GM21576 (cell line): ENCODE results near the gene FASN.

Experiments
- ATAC-seq: cut with Tn5 transposase; IDR thresholded peaks from one replicate; pipeline ENCODE4 v1.9.1; 2021; ENCODE audit warnings: mild to moderate bottlenecking, moderate library complexity; ENCODE audit not compliant: unreplicated experiment

FASN gene

DNA sequence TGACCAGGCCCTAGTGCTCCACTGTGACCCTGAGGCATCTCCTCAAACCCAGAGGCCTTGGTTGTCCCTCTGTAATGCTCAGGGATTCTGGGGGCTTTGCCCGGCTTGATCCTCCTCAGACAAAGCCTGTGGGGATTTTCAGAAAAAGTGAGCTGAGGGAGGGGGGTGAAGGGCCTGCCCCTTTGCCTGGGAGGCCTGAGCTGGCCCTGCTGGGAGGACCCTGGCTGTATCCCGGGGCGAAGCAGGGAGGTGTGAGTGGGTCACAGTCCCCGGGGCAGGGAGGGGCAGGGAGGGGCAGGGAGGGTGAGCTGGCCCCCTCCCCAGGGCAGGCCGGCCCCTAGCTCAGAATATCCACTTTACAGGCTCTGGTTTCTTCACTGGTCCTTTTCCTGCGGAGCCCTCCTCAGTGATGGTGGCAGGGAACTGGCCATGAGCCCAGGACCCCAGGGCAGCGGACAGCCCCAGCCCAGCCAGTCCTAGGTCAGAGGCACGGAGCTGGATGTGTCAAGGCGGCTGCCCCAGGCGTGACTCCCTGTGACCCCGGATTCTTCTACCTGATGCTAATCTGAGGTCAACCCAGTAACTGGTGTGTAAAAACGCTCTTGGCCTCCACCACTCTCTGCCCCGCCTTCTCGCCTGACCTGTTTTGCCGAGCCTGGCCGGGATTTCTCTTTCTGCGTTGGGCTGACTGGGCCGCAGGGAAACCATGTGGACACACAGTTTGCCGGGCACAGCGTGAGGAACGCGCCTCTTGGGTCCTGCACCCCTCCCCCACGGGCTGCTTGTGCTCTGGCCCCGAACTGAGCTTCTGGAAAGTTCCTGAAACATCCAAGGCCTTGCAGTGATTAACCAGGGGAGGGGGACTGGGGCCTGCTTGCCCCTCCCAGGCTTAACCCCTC, 5.8 kb upstream of the FASN start:
- no peak for ATAC-seq

- no peak for ATAC-seq
Observed at GRCh38 chr17:82101767-82102679, 4.0 kb upstream of the FASN start.

GRCh38 chr17:82101301-82101715, 3.3 kb upstream of the FASN start:
- ATAC-seq: no peak

DNA sequence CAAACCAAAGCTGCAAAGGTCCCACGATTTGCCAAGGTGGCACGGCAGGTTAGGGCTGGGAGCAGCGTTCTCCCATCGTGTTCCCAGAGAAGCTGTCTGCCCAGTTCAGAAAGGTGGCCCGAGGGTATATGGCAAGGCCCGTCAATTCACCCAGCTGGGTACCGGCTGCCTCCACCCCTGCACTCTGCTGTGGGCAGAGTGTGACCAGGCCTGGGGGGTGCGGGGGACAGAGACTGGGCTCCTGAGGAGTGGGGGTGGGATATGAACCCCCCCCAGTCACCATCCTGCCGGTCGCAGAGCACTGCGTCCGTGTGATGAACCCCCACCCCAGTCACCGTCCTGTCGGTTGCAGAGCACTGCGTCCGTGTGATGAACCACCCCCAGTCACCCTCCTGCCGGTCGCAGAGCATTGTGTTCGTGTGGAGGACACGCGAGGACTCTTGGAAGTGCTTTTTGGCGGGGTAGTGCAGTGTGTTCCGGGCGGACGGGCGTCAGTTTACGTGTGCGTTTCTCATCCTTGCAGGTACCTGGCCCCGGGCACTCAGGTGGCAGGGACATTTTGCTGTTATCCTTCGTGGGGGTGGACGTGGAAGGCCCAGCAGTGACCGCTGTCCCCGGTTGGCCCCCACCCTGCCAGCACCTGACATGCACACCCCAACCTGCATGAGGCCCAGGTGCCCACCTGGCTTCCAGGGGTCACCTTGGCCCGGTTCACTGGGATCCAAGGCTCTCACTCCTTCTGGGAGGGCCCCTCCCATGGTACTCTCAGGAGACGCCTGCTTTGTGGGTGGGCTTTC, 2.7 kb upstream of the FASN start:
- ATAC-seq: no peak

DNA sequence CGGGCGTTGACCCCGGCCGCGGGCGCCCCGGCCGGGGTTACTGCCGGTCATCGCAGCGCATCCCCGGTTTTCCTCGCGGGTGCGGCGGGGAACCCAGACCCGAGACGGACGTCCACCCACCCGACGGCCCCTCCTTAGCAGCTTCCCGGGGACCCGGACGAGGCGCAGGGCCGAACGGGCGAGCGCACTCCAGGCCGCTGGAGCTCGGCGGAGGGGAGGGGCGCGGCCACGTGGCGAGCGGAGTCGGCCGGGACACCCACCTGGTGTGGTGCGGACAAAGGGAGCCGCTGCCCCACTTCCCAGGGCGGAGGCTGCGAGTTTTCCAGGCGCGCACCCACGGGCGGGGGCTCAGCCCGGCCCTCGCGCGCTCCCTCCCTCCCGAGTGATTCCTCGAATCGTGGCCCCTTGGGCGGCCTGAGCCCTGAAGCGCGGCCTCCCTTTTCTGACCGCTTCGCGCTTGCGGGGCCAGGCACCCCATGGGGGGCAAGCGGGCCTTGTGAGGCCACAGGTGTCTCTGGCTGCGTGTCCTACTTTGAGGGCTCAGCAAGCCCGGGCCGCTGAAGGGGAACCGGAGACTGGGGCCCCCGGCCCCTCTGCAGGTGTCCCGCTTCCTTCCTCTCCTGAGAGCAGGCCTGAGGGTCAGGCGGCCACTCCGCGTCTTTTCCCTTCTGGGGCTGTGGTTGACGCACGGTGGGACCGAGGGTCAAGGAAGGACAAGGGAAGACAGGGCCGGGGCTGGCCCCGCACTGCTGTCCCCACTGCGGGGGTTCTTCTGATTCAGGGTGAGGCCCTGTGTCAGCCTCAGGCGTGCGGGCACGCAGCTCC, 1.1 kb upstream of the FASN start:
- ATAC-seq: peak; percentile 11

GRCh38 chr17:82097919-82098168, 192 bp downstream of the FASN start:
- peak; percentile 5 for ATAC-seq

DNA sequence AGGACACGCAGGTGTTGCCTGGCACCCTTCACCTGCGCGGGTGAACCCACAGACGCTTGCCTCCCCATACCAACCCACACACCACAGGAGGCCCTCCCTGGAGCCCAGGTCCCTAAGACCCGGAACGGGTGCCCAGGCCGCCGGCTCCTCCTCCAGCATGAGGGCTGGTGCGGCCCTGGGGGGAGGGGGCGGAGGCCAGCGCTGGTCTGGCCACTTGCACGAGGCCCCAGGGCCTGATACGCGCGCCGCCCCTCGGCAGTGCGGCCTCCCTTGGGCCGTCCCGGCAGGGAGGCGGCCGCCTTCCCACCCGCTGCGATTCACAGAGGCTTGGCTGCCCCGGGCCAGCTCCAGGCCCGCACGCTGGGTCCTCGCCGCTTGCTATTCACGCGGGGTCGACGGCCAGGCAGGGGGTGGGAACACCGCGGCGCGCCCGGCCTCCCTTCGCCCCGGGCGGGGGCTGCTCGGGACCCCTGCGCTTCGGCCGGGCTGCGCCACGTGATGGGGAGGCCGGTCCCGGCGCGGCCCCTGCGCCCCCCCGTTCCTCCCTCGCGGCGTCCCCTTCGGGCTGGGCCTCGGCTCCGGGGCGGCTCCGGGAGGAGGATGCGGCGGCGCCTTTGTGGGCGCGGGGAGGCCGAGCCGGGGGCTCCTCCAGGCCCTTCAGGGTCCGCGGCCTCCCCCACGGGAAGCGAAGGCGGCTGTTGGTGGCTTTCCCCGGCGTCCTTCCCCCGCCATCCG, 685 bp downstream of the FASN start:
- ATAC-seq: no peak

- no peak for ATAC-seq
Observed at GRCh38 chr17:82096709-82097183, 1.3 kb downstream of the FASN start.

DNA sequence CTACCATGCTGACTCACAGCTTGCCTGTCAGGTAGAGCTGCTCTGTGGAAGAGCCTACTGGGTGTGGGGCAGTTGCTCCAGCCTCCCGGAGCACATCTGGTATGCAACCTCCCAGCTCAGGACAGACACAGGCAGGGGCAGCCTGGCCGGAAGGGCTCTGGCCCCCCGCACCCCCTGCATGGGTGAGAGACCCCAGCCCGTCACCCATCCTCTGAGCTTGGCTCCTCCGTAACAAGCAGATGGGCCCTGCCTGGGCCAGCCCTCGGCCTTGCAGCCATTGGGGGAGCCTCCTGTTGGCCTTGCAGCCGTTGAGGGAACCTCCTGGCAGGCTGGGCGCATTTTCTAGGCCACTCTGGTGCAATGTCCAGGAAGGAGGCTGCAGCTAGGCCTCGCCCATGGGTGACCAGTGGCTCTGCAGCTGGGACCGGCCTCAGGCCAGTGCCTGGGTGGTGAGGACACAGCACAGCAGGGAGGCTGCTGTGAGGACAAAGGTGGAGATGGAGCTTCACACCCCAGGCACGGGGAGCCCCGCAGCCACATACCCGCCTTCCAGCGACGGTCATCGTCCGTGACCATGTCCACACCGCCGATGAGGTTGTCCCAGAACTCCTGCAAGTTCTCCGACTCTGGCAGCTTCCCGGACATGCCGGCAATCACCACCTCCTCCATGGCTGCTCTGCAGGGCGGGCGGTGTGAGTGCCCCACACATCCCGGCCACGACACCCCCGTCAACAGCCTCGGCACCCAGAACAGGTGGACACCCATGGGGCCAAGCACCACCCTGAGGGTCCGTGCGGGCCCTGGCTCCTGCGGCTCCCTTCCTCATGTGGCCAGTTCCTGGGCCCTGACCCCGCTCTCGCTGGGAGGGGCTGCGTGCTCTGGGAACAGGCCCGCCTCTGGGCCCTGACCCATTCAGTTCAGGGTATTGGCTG, 2.0 kb downstream of the FASN start:
- no peak for ATAC-seq

GRCh38 chr17:82094931-82095776, 2.9 kb downstream of the FASN start:
- no peak for ATAC-seq

- no peak for ATAC-seq
Observed at GRCh38 chr17:82092995-82093751, 4.9 kb downstream of the FASN start.

GRCh38 chr17:82092628-82092994, 5.4 kb downstream of the FASN start:
- no peak for ATAC-seq

GRCh38 chr17:82092094-82092586, 5.9 kb downstream of the FASN start:
- no peak for ATAC-seq

DNA sequence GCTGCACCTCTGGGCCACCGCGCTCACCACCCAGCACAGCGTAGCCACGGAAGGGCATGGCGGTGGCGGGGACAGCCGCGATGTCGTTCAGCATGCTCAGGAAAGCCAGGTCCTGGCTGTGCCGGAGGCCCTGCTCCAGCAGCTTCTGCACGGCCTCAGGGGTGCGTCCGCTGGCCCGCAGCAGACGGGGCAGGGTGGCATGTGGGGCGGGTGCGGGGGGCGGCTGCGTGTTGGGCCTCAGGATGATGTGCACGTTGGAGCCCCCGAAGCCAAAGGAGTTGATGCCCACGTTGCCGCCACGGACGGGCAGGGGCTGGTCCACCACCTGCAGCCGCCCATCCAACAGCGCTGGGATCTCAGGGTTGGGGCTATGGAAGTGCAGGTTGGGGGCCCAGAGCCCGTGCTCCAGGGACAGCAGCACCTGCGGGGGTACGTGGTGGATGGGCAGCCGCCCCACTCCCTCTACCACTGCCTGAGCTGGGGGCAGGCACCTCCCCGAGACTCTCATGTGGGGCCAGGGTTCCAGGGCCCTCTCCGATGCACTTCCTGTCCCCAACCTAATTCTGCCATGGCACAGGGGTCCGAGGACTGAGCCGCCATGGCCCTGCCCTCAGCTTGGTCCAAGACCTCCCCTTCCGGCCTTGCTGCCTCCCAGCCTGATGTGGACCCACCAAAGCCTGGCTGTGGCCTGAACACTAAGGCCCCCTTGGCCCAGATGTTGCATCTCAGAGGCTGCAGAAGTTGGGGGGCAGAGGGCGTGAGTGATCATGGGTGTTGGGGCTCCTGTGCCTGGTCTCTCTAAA, 6.6 kb downstream of the FASN start:
- ATAC-seq: no peak

DNA sequence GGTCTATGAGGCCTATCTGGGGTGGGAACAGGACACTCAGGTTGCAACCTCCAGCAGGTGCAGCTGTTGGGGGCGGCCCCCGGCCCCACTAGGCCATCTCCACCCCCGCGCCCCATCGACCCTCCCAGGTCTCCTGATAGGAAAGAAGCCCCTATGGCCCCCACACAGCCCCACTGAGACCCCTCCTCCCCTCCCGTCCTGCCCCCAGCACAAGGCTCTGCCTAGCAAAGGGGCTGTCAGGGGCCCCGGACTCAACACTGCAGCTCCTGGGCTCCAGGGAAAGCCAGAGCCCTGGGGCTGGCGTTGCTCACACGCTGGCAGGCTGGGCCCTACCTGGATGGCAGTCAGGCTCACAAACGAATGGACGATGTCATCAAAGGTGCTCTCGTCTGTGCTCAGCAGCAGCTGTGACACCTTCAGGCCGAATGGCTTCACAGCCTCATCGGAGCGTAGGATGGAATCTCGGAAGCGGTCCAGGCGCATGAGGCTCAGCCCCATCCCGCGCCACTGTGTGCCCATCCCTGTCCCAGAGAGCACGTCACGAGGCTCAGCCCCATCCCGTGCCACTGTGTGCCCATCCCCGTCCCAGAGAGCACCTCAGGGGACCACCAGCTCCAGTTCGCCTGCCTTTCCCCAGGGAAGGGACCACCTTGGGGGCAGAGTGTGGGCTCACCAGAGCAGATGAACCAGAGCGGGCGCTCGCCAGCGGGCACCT, 7.3 kb downstream of the FASN start:
- no peak for ATAC-seq
